ELF-1 (cell line): ENCODE measurements around the gene GPR146.

Experiments
- DNase-seq: peaks from one replicate; pipeline ENCODE4 v3.0.0-alpha.2; 2016; ENCODE audit warnings: low read depth, low spot score

GPR146 gene

DNA sequence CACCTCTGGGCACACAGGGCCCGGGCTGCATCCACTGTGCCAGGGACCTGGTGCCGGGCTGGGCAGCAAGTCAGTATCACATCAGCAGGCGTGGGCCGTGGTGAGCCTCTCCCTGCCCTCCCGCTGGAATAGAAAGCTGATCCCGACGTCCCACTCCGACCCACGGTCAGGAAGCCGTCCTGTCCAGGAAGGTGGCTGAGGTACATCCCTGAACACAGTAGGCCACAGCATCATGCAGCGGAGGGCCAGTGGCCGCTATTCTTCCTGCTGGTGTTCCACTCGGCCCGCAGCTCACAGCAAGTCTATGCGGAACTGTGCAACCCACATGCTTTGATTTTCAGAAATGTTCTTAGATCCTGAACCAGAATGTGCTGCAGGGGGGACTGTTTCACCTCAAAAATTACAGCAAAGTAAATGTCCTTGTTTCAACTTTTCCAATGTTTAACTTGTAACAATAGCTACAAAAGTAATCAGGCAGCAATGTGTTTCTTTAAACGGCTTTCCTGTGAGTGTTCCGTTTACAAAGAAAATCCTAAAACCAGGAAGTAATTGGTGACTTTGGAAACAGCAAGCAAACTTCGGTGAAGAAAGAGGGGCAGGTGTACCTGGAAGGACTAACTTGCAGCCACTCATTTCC is 676 bp upstream of the GPR146 start:
- DNase-seq, result no peak

DNA sequence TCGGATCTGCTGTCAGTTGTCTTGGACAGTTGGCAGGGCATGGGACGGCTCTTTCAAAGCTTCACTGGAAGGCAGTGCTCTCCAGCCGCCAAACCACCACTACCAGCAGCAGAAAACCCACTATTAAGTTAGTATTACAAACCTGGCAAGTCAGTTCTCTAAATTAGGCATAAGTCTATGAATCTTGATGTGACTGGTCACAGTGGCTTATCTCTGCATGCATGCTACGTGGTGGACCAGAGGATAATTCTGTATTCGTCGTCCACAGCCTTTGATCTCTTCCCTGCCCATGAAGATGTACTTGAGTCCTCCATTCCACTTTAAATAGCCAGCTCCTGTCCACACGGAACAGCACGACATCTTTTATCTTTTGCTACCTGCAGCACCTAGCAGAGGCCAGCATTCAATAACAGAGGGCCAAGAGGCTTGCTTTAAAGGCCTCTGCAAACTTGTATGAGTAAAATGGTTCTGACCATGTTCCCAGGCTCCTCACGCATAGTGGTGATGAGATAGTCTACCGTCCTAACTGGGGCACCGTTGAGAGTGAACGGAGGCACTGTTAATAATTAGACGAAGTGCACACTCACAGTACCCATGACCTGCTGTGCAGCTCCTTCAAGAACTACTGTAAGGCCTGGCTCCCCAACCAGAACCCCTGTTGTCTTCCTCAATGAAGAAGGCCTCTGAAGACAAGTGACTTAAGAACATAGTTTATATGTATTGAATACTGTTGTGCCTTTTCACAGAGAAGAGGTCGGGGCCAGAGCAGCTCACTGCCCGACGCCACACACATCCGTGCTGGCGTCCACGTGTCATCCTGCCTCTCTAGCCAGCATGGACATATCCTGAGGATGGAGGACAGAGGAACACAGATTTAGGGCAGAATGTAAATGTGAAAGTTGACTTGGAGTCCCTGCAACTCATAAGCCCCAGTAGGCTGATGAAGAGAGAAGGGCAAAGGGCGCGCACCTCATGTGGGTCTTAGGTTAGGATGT is 1.0 kb downstream of the GPR146 start:
- DNase-seq, result no peak

DNA sequence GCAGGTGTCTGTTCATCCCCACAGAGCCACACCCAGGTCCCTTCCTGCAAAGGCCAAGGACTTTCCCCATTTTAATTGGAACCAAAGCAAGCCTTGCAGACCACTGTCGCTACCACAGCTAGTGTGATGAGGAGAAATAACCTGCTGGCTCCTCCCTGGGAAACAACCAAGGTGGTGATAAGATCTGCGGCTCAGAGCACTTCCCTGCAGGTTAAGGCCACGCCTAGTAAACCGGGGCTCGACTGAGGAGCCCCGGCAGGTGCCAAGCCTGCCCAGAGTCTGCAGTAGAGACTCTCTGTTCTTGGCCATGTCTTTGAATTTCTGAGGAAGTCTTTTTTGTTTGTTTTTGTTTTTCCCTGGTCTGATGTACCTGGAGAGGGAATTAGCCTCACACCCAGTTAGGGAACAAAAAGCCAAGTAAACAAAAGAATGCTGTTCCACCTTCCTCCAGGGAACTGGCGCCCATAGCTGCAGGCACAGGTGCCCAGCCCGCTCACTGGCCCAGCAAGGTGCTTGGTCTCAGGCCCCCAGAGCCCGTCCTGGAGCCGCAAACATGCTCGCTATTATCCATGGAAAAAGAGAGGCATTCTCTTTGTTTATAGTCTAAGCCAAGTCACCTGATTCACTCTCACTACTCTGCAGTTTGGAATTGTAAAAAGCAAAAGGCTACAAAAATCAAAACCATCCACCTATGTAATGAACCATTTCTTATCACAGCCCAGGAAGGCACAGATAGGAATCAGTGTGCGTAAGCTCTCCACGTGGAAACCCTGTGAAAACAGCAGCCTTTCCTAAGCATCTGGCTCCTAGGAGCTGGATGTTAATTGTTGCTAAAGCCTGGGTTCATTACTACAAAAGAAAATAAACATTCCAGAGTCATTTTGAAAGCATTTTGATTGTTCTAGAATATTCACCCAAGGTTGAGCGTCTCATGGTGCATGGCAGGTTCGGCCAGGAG is 2.7 kb downstream of the GPR146 start:
- DNase-seq, result peak; percentile 51

DNA sequence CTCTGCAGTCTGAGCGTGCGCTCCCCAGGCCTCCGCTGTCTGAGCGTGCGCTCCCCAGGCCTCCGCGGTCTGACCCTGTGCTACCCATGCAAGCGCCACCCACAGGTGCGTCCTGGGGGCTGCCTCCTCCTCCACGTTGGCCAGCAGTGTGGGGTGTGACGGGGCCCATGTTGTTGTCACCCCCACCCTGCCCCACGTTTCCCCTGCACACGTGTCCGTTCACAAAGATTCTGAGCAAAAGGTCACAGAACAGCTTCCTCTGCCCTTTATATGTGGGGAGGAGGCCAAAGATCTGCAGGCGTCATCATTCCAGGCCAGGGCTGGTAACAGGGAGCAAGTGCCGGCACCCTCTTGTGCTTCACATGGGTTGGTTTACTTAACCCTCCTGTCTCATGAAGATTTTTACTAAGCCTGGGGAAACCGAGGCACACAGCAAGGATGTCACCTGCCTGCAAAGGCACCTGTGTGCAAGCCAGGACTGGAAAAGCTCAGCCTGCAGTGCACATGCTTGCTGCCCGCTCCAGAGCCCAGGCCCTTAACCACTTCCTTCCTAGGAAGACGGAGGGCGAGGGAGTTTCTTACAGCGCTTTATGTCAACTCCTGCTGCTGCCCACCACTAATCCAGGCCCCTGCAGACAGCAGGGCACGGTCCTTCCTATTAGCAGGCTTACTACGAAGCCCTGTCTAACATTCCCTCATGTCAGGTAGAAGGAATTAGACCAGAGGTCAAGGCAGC is 4.8 kb downstream of the GPR146 start:
- no peak for DNase-seq

DNA sequence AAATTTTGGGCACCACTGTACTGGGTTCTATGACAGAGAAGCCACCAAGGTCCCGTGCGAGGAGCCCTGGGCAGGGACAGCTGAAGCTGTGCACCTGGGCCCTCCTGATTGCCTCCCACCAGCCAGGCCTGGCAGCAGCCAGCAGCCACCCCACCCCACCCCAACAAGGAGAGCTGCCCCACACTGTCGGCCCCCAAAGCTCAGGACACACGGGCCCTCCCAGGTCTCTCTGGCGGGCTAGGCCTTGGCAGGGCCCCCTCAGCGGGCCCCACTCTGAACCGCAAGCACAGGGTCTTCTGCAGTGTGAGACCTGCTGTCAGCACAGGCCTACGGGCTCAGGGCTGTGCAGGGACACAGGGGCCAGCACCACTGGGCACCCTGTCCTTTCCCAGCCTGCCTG is 5.5 kb downstream of the GPR146 start:
- no peak for DNase-seq

DNA sequence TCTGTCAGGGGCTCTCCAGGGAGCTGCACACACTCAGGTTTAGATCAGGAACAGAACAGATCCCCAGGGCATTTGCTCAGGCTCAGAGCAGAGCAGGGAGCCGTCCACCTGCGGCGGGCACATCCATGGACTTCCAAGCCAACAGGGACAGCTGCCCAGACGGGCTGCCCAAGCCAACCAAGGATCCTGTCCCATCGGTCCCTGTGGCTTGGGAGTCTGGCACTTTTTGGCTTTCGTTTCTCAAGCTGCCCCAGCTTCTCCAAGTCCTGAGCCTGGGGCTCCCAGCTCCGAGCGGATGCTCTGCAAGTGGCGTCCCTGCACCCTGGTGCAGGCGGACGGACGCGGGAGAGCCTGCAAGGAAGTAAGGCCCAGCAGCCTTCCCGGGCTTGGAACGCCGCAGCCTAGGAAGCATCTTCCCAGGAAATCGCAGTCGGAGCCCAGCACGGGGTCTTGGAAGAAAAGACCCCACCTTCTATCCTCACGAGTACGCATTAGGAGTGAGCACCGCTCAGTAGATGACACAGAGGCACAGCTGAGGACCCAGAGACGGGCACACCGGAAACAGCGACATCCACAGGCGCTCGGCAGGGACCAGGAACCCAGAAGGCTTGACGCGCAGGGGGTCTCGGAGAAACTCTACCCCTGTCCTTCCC is 6.0 kb downstream of the GPR146 start:
- DNase-seq, result no peak

DNA sequence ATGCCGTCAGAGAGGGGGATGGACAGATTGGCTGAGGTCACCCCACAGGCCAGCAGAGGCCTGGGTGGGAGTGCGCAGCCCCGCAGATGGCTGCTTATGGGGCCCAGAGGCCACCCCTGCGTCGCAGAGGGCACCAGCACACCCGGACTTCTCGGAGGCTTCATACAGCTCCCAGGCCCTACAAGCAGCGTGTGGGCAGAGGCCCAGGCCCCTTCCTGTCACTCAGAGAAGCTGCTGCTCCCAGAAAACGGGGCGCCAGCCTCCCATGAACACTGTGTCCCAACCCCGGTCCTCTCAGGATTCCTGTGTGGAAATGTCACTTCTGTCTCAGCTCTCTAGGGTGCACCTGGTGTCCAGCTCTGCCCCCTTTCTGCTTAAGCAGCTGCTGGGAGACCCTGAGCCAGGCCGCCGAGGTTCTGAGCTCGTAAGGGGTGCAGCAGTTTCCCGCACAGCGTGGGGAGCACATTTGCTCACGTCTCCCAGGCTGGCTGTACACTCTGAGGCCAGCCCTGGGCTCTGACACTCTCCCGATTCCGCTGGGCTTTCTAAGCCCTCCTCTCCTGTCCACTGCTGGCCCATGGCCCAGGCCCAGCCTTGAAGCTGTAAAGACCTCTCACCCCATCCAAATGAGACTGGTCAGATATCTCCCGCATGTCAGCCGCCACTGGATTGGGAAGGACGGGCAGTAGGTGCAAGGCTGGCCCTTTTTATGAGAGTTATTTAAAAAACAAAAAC is 6.8 kb downstream of the GPR146 start:
- DNase-seq, result no peak

DNA sequence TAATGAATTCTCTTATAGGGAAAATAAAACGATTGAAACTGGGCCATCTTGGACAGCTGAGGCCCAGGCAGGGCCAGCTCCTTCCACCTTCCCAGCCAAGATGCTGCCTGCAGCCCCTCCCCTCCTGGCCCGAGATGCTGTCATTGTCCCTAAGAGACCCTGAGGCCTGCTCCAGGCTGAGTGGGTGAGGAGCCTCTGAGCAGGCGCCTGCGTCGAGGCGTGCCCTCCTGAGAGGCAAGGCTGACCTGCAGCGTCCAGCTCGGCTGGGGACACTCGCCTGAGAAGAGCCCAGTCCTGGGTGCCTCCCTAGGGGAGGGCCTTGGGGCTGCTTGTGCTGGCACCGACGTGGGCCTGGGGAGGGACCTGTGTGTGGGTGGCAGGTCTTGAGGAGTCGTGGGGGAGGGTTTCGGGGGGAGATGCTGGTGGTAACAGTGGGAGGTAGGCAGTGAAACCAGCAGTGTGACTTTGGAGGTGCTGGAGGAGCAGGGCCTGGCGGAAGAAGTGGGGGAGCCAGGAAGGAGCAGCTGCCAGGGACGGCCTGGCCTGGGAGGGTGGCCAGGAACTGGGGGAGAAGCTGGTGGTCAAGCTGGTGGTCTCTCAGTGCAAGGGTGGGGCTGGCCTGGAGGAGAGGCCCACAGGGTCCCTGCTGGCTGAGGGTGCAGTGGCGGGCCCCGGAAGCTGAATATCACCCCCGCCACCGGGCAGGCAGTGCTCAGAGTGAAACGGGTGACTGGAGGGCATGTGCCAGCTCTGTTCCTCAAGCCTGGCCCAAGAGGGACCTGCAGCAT is 7.9 kb downstream of the GPR146 start:
- DNase-seq, result no peak

DNA sequence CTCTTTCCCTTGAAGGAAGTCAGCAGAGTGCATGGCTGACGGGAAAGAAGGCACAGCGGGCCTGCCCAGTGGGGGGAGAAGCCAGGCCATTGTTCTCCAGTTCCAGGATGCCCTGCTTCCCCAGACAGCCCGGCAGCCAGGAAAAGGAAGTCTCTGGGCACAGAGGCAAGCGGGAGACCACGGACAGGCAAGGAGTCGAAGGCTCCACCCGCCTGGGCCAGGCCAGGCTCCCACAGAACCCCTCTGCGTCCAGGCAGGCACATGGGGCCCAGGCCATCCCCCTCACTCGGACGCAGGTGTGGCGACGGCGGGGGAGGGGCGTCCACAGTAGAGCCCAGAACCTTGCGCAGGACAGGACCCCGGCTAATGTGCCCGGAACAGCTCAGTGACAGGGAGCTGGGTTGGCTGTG is 8.7 kb downstream of the GPR146 start:
- DNase-seq, result peak; percentile 27

DNA sequence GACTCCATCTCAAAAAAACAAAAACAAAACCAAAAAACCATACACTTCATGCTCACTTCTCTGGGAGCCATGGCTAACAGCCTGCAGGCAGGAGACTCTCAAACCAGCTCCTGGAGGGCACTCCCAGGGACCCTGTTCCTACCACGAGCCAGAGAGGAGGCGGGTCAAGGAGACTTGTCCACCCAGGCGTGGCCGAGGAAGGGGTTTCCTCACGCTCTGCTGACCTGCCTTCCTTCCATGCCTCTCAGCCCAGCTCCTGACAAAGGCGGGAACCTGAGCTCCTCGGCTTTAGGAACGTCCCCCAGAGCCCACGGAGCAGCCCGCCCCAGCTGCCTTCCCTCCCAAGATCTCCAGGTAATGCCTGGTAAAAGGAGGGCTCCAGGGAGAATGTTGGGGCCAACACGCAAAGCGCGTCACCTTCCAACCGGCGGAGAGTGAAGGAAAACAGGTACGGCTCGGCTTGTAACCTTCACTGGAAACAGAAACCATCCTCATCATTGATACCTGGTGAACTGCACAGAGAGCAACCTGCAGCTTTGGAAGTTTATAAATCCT is 9.5 kb downstream of the GPR146 start:
- no peak for DNase-seq

DNA sequence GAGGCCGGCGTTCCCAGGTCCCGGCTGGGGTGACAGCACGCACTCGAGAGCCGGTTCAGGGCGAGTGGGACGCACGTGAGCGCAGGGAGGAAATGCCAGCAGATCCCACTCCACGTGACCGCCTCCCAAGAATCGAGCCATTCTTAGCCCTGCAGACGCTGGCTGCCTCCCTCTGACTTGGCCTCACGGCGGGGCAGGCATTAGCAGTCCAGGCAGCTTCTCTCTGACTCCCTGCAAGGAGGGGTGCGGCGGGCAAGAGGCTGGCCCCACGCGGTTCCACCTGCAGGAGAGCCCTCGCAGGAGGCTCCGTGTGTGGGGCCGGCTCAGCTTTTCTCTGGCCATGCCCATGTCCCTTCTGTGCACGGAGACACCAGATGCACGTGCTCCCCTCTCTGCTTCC is 10.1 kb downstream of the GPR146 start:
- peak; percentile 19 for DNase-seq

DNA sequence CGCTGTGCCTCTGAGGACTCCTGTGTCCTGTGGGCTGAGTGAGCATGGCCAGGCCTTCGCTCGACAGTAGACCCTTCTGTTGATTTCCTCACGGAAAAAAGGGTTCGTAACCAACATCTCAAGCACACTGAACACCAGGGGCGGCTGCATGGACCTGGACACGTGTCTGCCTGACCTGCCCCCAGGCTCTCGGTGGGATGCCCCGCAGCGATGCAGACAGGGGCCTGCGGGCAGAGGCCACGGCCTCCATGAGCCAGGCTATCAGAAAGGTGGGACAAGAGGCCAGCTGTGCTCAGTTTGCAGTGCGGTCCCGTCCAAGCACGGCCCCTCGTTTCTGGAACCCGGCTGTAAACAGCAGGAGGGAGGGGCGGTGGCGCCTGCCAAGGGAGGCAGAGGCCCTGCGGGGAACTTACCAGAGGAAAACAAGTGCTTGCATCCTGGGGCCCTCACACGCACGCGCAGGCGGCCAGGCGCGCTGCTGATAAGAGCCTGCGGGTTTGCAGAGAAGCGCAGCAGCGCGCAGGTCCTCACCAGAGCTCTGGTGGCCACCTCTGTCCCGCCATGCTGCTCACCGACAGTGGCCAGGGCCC is 10.6 kb downstream of the GPR146 start:
- peak; percentile 89 for DNase-seq

DNA sequence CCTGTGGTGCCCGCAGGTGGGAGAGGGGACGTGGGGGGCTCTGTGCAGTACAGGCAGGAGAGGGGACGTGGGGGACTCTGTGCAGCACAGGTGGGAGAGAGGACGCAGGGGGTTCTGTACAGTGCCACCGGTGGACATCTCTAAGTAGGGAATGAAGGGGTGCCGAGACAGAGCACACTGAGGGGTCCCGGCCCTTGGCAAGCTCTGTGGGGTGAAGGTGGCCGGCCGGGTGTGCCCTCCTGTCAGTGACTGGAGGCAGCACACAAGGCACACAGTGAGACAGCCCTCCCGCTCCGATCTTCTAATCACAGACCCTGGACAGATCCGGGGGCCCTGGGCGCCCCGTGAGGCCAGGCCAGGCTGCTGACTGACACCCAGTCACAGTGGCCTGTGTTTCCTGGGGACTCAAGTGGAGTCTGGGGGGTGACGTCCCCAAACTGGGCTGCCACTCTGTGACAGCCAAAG is 11.2 kb downstream of the GPR146 start:
- no peak for DNase-seq

DNA sequence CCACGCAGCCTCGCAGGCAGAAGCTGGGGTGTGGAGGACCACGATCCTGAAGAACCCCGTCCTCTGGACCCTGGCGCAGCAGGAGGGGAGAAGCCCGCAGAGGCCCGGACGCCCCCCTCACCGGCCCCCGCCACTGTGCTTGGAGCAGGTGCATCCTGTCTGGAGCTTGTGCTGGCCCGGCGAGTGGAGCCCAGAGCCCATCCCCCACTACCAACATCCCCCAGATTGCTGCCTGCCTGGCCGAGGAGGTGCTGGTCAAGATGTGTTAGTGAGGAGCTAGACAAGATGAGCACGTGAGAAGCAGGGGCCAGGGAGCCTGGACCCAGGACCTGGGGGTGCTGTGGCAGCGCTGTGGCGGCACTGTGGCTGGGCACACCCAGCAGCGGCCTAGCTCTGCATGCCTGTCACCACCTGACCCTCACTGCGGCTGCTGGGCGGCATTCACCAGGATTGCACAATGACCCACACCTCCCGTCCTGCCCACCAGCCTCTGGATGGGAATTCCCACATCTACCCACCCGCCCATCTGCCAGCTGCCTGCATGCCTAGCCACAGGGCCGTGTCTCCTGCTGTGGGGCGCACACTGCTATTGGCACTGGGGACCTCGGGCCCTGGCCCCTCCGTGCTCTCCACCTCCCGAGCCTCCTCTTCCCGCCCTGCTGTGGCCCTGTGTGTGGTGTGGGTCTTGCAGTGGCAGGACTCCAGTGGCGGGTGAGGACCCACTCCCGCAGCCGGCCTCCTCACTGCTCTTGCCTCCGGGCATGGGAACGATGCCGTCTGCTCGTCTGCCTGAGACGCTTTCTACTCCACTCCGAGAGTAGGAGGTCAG is 11.8 kb downstream of the GPR146 start:
- no peak for DNase-seq

DNA sequence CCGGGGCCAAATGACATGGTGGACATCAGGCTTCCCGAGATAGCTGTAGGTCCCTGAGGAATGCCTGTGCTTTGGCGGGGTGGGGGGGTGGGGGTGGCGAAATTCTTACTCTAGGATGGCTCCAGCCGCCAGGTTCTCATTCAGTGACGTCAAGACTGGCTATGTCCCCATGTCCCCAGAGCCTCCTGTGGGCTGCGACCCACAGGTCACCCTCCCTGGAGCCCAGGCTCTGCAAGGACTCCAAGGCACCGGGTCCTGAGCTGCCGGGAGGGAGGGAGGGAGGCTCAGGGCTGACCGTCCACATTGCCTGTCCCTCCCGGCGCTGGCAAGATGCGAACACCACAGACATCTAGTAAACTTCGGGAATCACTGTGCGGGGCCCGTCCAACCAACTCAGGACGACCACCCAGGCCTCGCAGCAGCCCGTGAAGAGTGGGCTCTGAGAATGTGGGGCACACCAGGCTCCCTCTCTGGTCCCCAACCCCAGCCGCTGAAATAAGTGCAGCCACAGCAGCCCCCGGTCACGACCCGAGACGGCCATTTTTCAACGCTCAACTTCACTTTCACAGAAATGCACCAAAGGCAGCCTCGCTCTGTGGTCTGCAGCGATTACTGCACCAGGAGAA is 12.6 kb downstream of the GPR146 start:
- no peak for DNase-seq

DNA sequence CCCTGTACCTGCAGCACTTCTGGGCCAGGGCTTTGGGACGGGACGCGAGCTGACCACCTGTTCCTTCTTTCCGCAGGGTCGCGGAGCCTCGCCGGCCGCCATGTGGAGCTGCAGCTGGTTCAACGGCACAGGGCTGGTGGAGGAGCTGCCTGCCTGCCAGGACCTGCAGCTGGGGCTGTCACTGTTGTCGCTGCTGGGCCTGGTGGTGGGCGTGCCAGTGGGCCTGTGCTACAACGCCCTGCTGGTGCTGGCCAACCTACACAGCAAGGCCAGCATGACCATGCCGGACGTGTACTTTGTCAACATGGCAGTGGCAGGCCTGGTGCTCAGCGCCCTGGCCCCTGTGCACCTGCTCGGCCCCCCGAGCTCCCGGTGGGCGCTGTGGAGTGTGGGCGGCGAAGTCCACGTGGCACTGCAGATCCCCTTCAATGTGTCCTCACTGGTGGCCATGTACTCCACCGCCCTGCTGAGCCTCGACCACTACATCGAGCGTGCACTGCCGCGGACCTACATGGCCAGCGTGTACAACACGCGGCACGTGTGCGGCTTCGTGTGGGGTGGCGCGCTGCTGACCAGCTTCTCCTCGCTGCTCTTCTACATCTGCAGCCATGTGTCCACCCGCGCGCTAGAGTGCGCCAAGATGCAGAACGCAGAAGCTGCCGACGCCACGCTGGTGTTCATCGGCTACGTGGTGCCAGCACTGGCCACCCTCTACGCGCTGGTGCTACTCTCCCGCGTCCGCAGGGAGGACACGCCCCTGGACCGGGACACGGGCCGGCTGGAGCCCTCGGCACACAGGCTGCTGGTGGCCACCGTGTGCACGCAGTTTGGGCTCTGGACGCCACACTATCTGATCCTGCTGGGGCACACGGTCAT is 13.3 kb downstream of the GPR146 start:
- DNase-seq, result no peak
